Prostate gland (tissue), 2 donors: Measurements from ENCODE around the gene MRNIP.

Experiments used
- CTCF ChIP-seq, 4 experiments: fragments of 200-600 bp in 2 of 4; fragments of 450-650 bp in 2 of 4; sonication (generic) in 2 of 4; IDR thresholded peaks; 1 replicate in 3 of 4; 2 replicates in 1 of 4; pipeline ENCODE4 v1.5.1; 2016 to 2019; ENCODE audit warnings: antibody characterized with exemption in 4 of 4, mild to moderate bottlenecking in 2 of 4, moderate library complexity in 2 of 4
- POLR2A ChIP-seq: fragments of 450-650 bp; IDR thresholded peaks from one replicate; pipeline ENCODE4 v1.6.1; 2016; ENCODE audit warnings: antibody characterized with exemption, mild to moderate bottlenecking

GRCh38 chr5:179797741-179798140 lies 60.9 kb downstream of the MRNIP start:
- TF ChIP-seq CTCF (IDR thresholded peaks at IDR 0.05): no peak
- no peak for TF ChIP-seq POLR2A
